WI38 (cell line): Measurements from ENCODE around the gene TYK2.

Experiments used
- H3K4me3 ChIP-seq: 2 replicates; pipeline ENCODE4 v1.5.1; 2011; ENCODE audit warnings: low read depth, mild to moderate bottlenecking, control low read depth, low read length
- CTCF ChIP-seq: IDR thresholded peaks from 2 replicates; pipeline ENCODE4 v1.5.1; 2012; ENCODE audit warnings: low read depth, mild to moderate bottlenecking, control low read depth, low read length

TYK2 gene

GRCh38 chr19:10356431-10356830, 23.9 kb downstream of the TYK2 start:
- no peak for TF ChIP-seq CTCF
- H3K4me3 ChIP-seq, result no peak overlapping the region

- TF ChIP-seq CTCF, result no peak
- no peak overlapping the region for H3K4me3 ChIP-seq
Measured at GRCh38 chr19:10353793-10354391, 26.5 kb downstream of the TYK2 start.

- no peak for TF ChIP-seq CTCF
- H3K4me3 ChIP-seq, result no peak overlapping the region
Measured at GRCh38 chr19:10352764-10353671, 27.4 kb downstream of the TYK2 start.

GRCh38 chr19:10346509-10346908, 33.9 kb downstream of the TYK2 start:
- no peak overlapping the region for H3K4me3 ChIP-seq
- no peak for TF ChIP-seq CTCF

DNA sequence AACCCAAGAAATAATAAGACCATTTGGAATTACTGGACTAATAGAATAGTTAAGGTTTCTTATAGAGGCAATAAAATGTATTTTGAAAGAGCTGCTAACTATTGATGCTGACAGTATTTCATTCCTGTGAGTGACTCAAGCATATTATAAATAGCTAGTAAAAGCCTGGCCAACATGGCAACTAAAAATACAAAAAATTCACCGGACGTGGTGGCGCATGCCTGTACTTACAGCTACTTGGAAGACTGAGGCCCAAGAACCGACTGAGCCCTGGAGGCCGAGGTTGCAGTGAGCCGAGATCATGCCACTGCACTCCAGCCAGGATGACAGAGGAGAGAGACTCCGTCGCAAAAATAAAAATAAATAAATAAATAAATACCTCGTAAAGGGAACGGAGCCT, 35.6 kb downstream of the TYK2 start:
- TF ChIP-seq CTCF, result no peak
- no peak overlapping the region for H3K4me3 ChIP-seq

GRCh38 chr19:10343495-10343894, 36.9 kb downstream of the TYK2 start:
- no peak overlapping the region for H3K4me3 ChIP-seq
- TF ChIP-seq CTCF, result no peak

DNA sequence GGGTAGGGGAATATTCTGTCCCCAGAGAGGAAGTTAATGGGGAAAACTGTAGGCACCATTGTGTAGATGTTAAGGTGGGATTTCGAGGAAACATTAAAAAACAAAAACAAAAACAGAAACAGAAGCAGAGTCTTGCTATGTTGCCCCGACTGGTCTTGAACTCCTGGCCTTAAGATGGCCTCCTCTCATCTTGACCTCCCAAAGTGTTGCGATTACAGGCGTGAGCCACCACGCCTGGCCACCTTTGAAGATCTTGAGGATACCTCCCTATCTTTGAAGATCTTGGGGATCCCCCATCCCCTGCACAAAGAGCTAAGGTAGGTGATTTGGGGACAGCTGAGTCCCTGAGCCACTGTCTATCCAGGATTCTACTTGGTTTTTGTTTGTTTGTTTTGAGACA, 40.4 kb downstream of the TYK2 start:
- TF ChIP-seq CTCF, result no peak

More for the DNA sequence above, 40.4 kb downstream of the TYK2 start:
- H3K4me3 ChIP-seq, result no peak overlapping the region
